IMR-90 (cell line): ENCODE measurements around the gene SMARCD2. TPM values are rescaled to one million over a fixed set of nuclear protein-coding genes. Genes with fewer than 3 reads are reported as not detected.

ENCODE experiments used
- ATAC-seq: fragments of 200-7000 bp; cut with Tn5 transposase; 2 replicates; pipeline ENCODE4 v1.9.1; 2020; ENCODE audit warnings: low read depth, mild to moderate bottlenecking, moderate library complexity
- BruUV-seq: library from RNA; stranded (reverse); fragments of 400-500 nt; replicated peaks from 2 replicates; lab custom pipeline; 2021; lab: Mats Ljungman, UMichigan
- CTCF ChIA-PET: fragments of 300-600 bp; formaldehyde crosslinking; extraction: SDS; loops from one replicate; lab custom pipeline; 2021; ENCODE audit warnings: antibody characterized with exemption; lab: Yijun Ruan, JAX
- POLR2A ChIA-PET: fragments of 300-600 bp; sonication (Branson Sonifier 250); formaldehyde crosslinking; loops from one replicate; lab custom pipeline; 2022; ENCODE audit warnings: antibody characterized with exemption; ENCODE audit not compliant: unreplicated experiment; lab: Charles Lee
- DNase-seq: peaks from one replicate; pipeline ENCODE4 v3.0.0; 2013
- H2AFZ ChIP-seq: replicated peaks from 2 replicates; pipeline ENCODE3; 2013; ENCODE audit warnings: low read length, mild to moderate bottlenecking; ENCODE audit not compliant: poor library complexity
- H2AK5ac ChIP-seq: 2 replicates; pipeline ENCODE4 v1.6.1; 2013; ENCODE audit warnings: low read depth, low read length, inconsistent platforms
- H2AK9ac ChIP-seq: replicated peaks from 2 replicates; pipeline ENCODE3; 2013; ENCODE audit warnings: mild to moderate bottlenecking, low read depth, low read length, moderate library complexity; ENCODE audit not compliant: poor library complexity
- H2BK120ac ChIP-seq: 2 replicates; pipeline ENCODE4 v1.6.1; 2013; ENCODE audit warnings: low read depth, low read length, inconsistent platforms
- H2BK15ac ChIP-seq: 3 replicates; pipeline ENCODE4 v1.6.1; 2013; ENCODE audit warnings: low read depth, low read length, inconsistent platforms
- H2BK20ac ChIP-seq: 2 replicates; pipeline ENCODE4 v1.6.1; 2013; ENCODE audit warnings: low read depth, mild to moderate bottlenecking, inconsistent platforms, low read length, moderate library complexity
- H2BK5ac ChIP-seq: 2 replicates; pipeline ENCODE4 v1.6.1; 2013; ENCODE audit warnings: mild to moderate bottlenecking, low read depth, low read length, inconsistent platforms; ENCODE audit not compliant: poor library complexity, severe bottlenecking
- H3K14ac ChIP-seq: replicated peaks from 2 replicates; pipeline ENCODE4 v1.6.1; 2013; ENCODE audit warnings: low read depth, low read length, inconsistent platforms
- H3K18ac ChIP-seq: 2 replicates; pipeline ENCODE4 v1.6.1; 2013; ENCODE audit warnings: low read depth, low read length, control low read depth
- H3K23ac ChIP-seq: 2 replicates; pipeline ENCODE4 v1.6.1; 2013; ENCODE audit warnings: low read depth, low read length, inconsistent platforms
- H3K27ac ChIP-seq: 2 replicates; pipeline ENCODE4 v1.5.1; 2013; ENCODE audit warnings: mild to moderate bottlenecking, control low read depth, low read length; ENCODE audit not compliant: insufficient read depth
- H3K27me3 ChIP-seq: 2 replicates; pipeline ENCODE4 v1.6.1; 2013; ENCODE audit warnings: low read length; ENCODE audit not compliant: control insufficient read depth, insufficient read depth
- H3K36me3 ChIP-seq: 2 replicates; pipeline ENCODE4 v1.6.1; 2013; ENCODE audit warnings: low read length, mixed read lengths; ENCODE audit not compliant: control insufficient read depth, insufficient read depth
- H3K4ac ChIP-seq: 2 replicates; pipeline ENCODE4 v1.6.1; 2013; ENCODE audit warnings: low read depth, low read length, inconsistent platforms
- H3K4me1 ChIP-seq: 2 replicates; pipeline ENCODE4 v1.6.1; 2013; ENCODE audit warnings: low read length, mixed read lengths; ENCODE audit not compliant: control insufficient read depth, insufficient read depth
- H3K4me2 ChIP-seq: 2 replicates; pipeline ENCODE4 v1.6.1; 2013; ENCODE audit warnings: low read depth, mild to moderate bottlenecking, control low read depth, low read length, moderate library complexity
- H3K4me3 ChIP-seq: 2 replicates; pipeline ENCODE4 v1.5.1; 2013; ENCODE audit warnings: low read depth, mild to moderate bottlenecking, control low read depth, low read length, moderate library complexity; ENCODE audit not compliant: insufficient read depth
- H3K56ac ChIP-seq: 2 replicates; pipeline ENCODE4 v1.6.1; 2013; ENCODE audit warnings: low read length, inconsistent platforms; ENCODE audit not compliant: insufficient read depth; ENCODE audit errors: extremely low read depth
- H3K79me1 ChIP-seq, 2 experiments: 2 replicates each; pipeline ENCODE4 v1.6.1; 2013; ENCODE audit warnings: low read length in 2 of 2, inconsistent platforms in 1 of 2, low read depth in 1 of 2
- H3K9ac ChIP-seq: 2 replicates; pipeline ENCODE4 v1.6.1; 2013; ENCODE audit warnings: low read depth, low read length, control low read depth
- H3K9me1 ChIP-seq: 2 replicates; pipeline ENCODE4 v1.6.1; 2013; ENCODE audit warnings: low read length, inconsistent platforms; ENCODE audit not compliant: insufficient read depth
- H3K9me3 ChIP-seq: 2 replicates; pipeline ENCODE4 v1.6.1; 2013; ENCODE audit warnings: low read length; ENCODE audit not compliant: control insufficient read depth, insufficient read depth
- H4K20me1 ChIP-seq: 2 replicates; pipeline ENCODE4 v1.6.1; 2013; ENCODE audit warnings: low read length, inconsistent platforms; ENCODE audit not compliant: insufficient read depth
- H4K5ac ChIP-seq: 2 replicates; pipeline ENCODE4 v1.6.1; 2013; ENCODE audit warnings: mild to moderate bottlenecking, low read depth, low read length, control low read depth
- H4K8ac ChIP-seq, 2 experiments: 2 replicates each; pipeline ENCODE4 v1.6.1; 2013; ENCODE audit warnings: low read depth in 2 of 2, low read length in 2 of 2, control low read depth in 1 of 2, inconsistent platforms in 1 of 2
- H4K91ac ChIP-seq: 2 replicates; pipeline ENCODE4 v1.6.1; 2013; ENCODE audit warnings: low read depth, low read length, inconsistent platforms; ENCODE audit not compliant: insufficient read depth
- BHLHE40 ChIP-seq: fragments of 150-350 bp; IDR thresholded peaks from 2 replicates; pipeline ENCODE4 v1.6.1; 2016; ENCODE audit warnings: mild to moderate bottlenecking, low read depth, low read length
- CEBPB ChIP-seq: IDR thresholded peaks from 2 replicates; pipeline ENCODE4 v1.6.1; 2012; ENCODE audit warnings: low read depth, low read length, improper control_type of control experiment
- CHD1 ChIP-seq: IDR thresholded peaks from 2 replicates; pipeline ENCODE4 v1.6.1; 2012; ENCODE audit warnings: low read depth, low read length, improper control_type of control experiment
- CTCF ChIP-seq: conservative IDR thresholded peaks from 2 replicates; pipeline ENCODE4 v1.5.1; 2012; ENCODE audit warnings: mild to moderate bottlenecking, low read depth, low read length, improper control_type of control experiment
- ELK1 ChIP-seq: fragments of 150-350 bp; IDR thresholded peaks from 2 replicates; pipeline ENCODE4 v1.6.1; 2016; ENCODE audit warnings: low read depth, mild to moderate bottlenecking, low read length, moderate library complexity, borderline replicate concordance
- FOS ChIP-seq: fragments of 150-350 bp; IDR thresholded peaks from 2 replicates; pipeline ENCODE4 v1.6.1; 2016; ENCODE audit warnings: low read depth, low read length
- MAFK ChIP-seq: IDR thresholded peaks from 2 replicates; pipeline ENCODE4 v1.6.1; 2012; ENCODE audit warnings: low read depth, low read length, improper control_type of control experiment
- MAZ ChIP-seq: IDR thresholded peaks from 2 replicates; pipeline ENCODE4 v1.6.1; 2012; ENCODE audit warnings: low read depth, mild to moderate bottlenecking, low read length, improper control_type of control experiment, moderate library complexity, borderline replicate concordance
- MXI1 ChIP-seq: IDR thresholded peaks from 2 replicates; pipeline ENCODE4 v1.6.1; 2012; ENCODE audit warnings: low read depth, mild to moderate bottlenecking, low read length, moderate library complexity, borderline replicate concordance
- NFE2L2 ChIP-seq: fragments of 150-350 bp; IDR thresholded peaks from 2 replicates; pipeline ENCODE4 v1.6.1; 2016; ENCODE audit warnings: low read depth, mild to moderate bottlenecking, low read length
- RAD21 ChIP-seq: IDR thresholded peaks from 2 replicates; pipeline ENCODE4 v1.6.1; 2012; ENCODE audit warnings: low read length, improper control_type of control experiment
- RCOR1 ChIP-seq: IDR thresholded peaks from 2 replicates; pipeline ENCODE4 v1.6.1; 2012; ENCODE audit warnings: mild to moderate bottlenecking, low read length, improper control_type of control experiment; ENCODE audit not compliant: insufficient replicate concordance
- RFX5 ChIP-seq: IDR thresholded peaks from 2 replicates; pipeline ENCODE4 v1.8.0; 2012; ENCODE audit warnings: low read depth, mild to moderate bottlenecking, low read length, moderate library complexity
- SMC3 ChIP-seq: fragments of 150-350 bp; IDR thresholded peaks from 2 replicates; pipeline ENCODE4 v1.6.1; 2016; ENCODE audit warnings: low read depth, mild to moderate bottlenecking, antibody characterized with exemption, low read length, moderate library complexity
- WGBS, 2 experiments: methylation state at CpG; one replicate each; pipeline versions ENCODE4 v1.1.5 to v1.1.7; 2013; ENCODE audit warnings: missing lambda C conversion rate in 2 of 2; ENCODE audit not compliant: insufficient read length in 1 of 2; ENCODE audit errors: extremely low coverage in 2 of 2; 5-methylcytosine and 5-hydroxymethylcytosine counted together
- dilution Hi-C: fragments of 300-500 bp; cut with HindIII; formaldehyde crosslinking; loops from one replicate; pipeline ENCODE4 v1.14.3; 2018; ENCODE audit warnings: low sequenced_read_pairs; ENCODE audit not compliant: unreplicated experiment
- in situ Hi-C: fragments of 300-500 bp; cut with MboI; formaldehyde crosslinking; loops from 3 replicates; pipeline ENCODE4 v1.14.3; 2019; ENCODE audit warnings: low sequenced_read_pairs, inconsistent platforms, mixed read lengths
- intact Hi-C: fragments of 100-400 bp; cut with micrococcal nuclease; formaldehyde crosslinking; loops from 2 replicates; pipeline ENCODE4 v1.10.0; 2022
- polyA plus RNA-seq, 3 experiments: library from polyadenylated mRNA; depleted of rRNA; stranded (reverse); fragments of >200 nt; gene quantifications; 2 replicates each; pipeline ENCODE4 v1.2.3, GENCODE V29; 2012; ENCODE audit warnings: low replicate concordance in 1 of 3
- total RNA-seq: library from RNA; depleted of rRNA; stranded (reverse); fragments of >200 nt; gene quantifications from 2 replicates; pipeline ENCODE4 v1.2.3, GENCODE V29; 2012
- TF ChIP-seq, protein P1 (sequence below): fragments of 150-350 bp; IDR thresholded peaks from 2 replicates; pipeline ENCODE4 v1.6.1; 2017; ENCODE audit warnings: mild to moderate bottlenecking, antibody characterized with exemption, low read length, low read depth

SMARCD2 gene
- total and polyA plus RNA-seq, 2 of the 4 experiments (the other 2 are of a cell fraction) = 56.9 to 91.2 TPM

DNA sequence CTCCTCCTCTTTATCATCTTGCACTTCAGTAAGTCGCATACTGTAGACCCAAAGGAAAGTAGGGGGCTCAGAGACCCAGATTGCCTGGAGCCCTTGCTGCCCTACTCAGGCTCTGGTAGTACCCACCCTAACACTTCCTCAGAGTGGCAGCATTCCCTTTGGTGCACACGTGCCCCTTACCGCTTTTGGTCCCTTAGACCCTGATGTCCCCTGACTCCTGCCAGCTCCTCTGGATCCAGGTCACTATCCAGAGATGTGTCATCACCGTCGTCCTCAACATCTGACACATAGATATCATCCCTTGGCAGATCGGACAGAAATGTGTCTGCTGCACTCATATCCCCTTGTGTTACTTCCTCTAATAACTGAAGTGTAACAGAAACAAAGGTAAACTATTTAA lies 20.7 kb downstream of the SMARCD2 start:
- peaks cover 34% of the 10 kb centered on the region for H4K20me1 ChIP-seq
- no peak overlapping the region for H4K8ac ChIP-seq
- H2AK9ac ChIP-seq = no peak overlapping the region
- in situ Hi-C loops = no loop called here
- H3K4me3 ChIP-seq = no peak overlapping the region
- peaks cover 80% of the 10 kb centered on the region for H3K36me3 ChIP-seq
- no peak for TF ChIP-seq SMC3
- TF ChIP-seq RCOR1 = no peak
- no peak for TF ChIP-seq FOS
- no peak for TF ChIP-seq MAZ
- no peak for TF ChIP-seq CHD1
- TF ChIP-seq MAFK = no peak
- no peak for TF ChIP-seq CTCF
- no peak for TF ChIP-seq ELK1
- no peak for TF ChIP-seq NFE2L2
- no peak for TF ChIP-seq MXI1
- no peak for TF ChIP-seq BHLHE40
- no peak for TF ChIP-seq RFX5
- TF ChIP-seq RAD21 = no peak
- TF ChIP-seq CEBPB = no peak
- TF ChIP-seq, protein P1, sequence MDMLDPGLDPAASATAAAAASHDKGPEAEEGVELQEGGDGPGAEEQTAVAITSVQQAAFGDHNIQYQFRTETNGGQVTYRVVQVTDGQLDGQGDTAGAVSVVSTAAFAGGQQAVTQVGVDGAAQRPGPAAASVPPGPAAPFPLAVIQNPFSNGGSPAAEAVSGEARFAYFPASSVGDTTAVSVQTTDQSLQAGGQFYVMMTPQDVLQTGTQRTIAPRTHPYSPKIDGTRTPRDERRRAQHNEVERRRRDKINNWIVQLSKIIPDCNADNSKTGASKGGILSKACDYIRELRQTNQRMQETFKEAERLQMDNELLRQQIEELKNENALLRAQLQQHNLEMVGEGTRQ = no peak
- H2BK120ac ChIP-seq = no peak overlapping the region
- peaks cover 42 to 90% of the 10 kb centered on the region in 2 experiments for H3K79me1 ChIP-seq
- H2AK5ac ChIP-seq = no peak overlapping the region
- POLR2A ChIA-PET = no interaction called here
- H2BK15ac ChIP-seq = no peak overlapping the region
- H3K27me3 ChIP-seq = no peaks in the 10 kb centered on the region
- H3K23ac ChIP-seq = no peak overlapping the region
- H4K91ac ChIP-seq = no peak overlapping the region
- dilution Hi-C loops = no loop called here
- no peak overlapping the region for H3K18ac ChIP-seq
- no peak overlapping the region for H2BK5ac ChIP-seq
- no peak overlapping the region for H3K4ac ChIP-seq
- CTCF ChIA-PET = no interaction called here
- no peak overlapping the region for H4K5ac ChIP-seq
- peaks cover 28% of the 10 kb centered on the region for H3K9me1 ChIP-seq
- H3K4me2 ChIP-seq = no peak overlapping the region
- H3K9ac ChIP-seq = no peak overlapping the region
- H3K27ac ChIP-seq = no peak overlapping the region
- no peak overlapping the region for H2BK20ac ChIP-seq
- no peak overlapping the region for H2AFZ ChIP-seq
- intact Hi-C loops = no loop called here
- ATAC-seq = no peak
- BruUV-seq = no TSS peak
- 89% methylated on average over 3 of the region's 6 CpGs; no CpG with 5 or more reads in 1 of the 2 experiments for WGBS, 2 experiments
- no peak for DNase-seq
- peaks cover 9% of the 10 kb centered on the region for H3K4me1 ChIP-seq
- H3K9me3 ChIP-seq = no peaks in the 10 kb centered on the region
- no peak overlapping the region for H3K14ac ChIP-seq
- no peak overlapping the region for H3K56ac ChIP-seq
